ENCODE measurements around the gene TNIK. TPM values are rescaled to one million over a fixed set of nuclear protein-coding genes. Genes with fewer than 3 reads are reported as not detected.

Gene TNIK
- total and polyA plus RNA-seq, 4 donors, result 3.7 to 9.8 (median 5.2) TPM

GRCh38 chr3:171353423-171353822 lies 106.8 kb downstream of the TNIK start:
- no peaks in the 10 kb centered on the region for H3K27me3 ChIP-seq (ENCODE audit: control insufficient read depth in 4 of 4, insufficient read depth in 4 of 4, low read length in 3 of 4)
- TF ChIP-seq ATF3 (IDR thresholded peaks at IDR 0.05) (no peak), CTCF (IDR thresholded peaks at IDR 0.05; ENCODE audit: low read depth, low read length, missing input control) (no peak), RXRA (IDR thresholded peaks at IDR 0.05) (no peak), FOXA1 (IDR thresholded peaks at IDR 0.05) (no peak), SP1 (IDR thresholded peaks at IDR 0.05) (no peak), RAD21 (IDR thresholded peaks at IDR 0.05) (no peak), NR2F2 (IDR thresholded peaks at IDR 0.05) (no peak), HNF4A (conservative IDR thresholded peaks at IDR 0.05) (no peak), GABPA (IDR thresholded peaks at IDR 0.05 in 1 of 2, conservative IDR thresholded peaks at IDR 0.05 in 1 of 2) (no peak), EGR1 (IDR thresholded peaks at IDR 0.05; ENCODE audit: low read depth in 2 of 2) (no peak), REST (IDR thresholded peaks at IDR 0.05) (no peak)
- TF ChIP-seq, protein P1, sequence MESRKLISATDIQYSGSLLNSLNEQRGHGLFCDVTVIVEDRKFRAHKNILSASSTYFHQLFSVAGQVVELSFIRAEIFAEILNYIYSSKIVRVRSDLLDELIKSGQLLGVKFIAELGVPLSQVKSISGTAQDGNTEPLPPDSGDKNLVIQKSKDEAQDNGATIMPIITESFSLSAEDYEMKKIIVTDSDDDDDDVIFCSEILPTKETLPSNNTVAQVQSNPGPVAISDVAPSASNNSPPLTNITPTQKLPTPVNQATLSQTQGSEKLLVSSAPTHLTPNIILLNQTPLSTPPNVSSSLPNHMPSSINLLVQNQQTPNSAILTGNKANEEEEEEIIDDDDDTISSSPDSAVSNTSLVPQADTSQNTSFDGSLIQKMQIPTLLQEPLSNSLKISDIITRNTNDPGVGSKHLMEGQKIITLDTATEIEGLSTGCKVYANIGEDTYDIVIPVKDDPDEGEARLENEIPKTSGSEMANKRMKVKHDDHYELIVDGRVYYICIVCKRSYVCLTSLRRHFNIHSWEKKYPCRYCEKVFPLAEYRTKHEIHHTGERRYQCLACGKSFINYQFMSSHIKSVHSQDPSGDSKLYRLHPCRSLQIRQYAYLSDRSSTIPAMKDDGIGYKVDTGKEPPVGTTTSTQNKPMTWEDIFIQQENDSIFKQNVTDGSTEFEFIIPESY (IDR thresholded peaks at IDR 0.05), result no peak
- TF ChIP-seq, protein P2, sequence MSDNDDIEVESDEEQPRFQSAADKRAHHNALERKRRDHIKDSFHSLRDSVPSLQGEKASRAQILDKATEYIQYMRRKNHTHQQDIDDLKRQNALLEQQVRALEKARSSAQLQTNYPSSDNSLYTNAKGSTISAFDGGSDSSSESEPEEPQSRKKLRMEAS (IDR thresholded peaks at IDR 0.05), result no peak
- no peaks in the 10 kb centered on the region for H3K36me3 ChIP-seq (ENCODE audit: control insufficient read depth in 4 of 4, insufficient read depth in 3 of 4, low read depth in 1 of 4, low read length in 3 of 4)
- H3K4me1 ChIP-seq (ENCODE audit: control insufficient read depth in 4 of 4, insufficient read depth in 4 of 4, low read length in 3 of 4), result peaks cover 11 to 21% (median 16%) of the 10 kb centered on the region in 4 donors
- H3K9me3 ChIP-seq (ENCODE audit: control insufficient read depth in 4 of 4, low read length in 3 of 4), result no peaks in the 10 kb centered on the region
- WGBS, result 96% methylated on average over 4 of the region's 4 CpGs
- H3K27ac ChIP-seq (ENCODE audit: low read depth in 1 of 2, low read length in 2 of 2), result no peak overlapping the region
- no peak overlapping the region for H3K4me3 ChIP-seq (ENCODE audit: low read depth in 1 of 3, low read length in 3 of 3)
- no peak for DNase-seq (ENCODE audit: low spot score)
- H3K9ac ChIP-seq (ENCODE audit: low read depth in 1 of 2, low read length in 2 of 2), result no peak overlapping the region

GRCh38 chr3:171352387-171352935 lies 107.7 kb downstream of the TNIK start:
- Histone ChIP-seq H3K27ac (ENCODE audit: low read depth in 1 of 2, low read length in 2 of 2) (no peak overlapping the region), H3K27me3 (ENCODE audit: control insufficient read depth in 4 of 4, insufficient read depth in 4 of 4, low read length in 3 of 4) (no peaks in the 10 kb centered on the region), H3K4me1 (ENCODE audit: control insufficient read depth in 4 of 4, insufficient read depth in 4 of 4, low read length in 3 of 4) (peaks cover 10 to 16% (median 14%) of the 10 kb centered on the region in 4 donors), H3K9me3 (ENCODE audit: control insufficient read depth in 4 of 4, low read length in 3 of 4) (no peaks in the 10 kb centered on the region), H3K36me3 (ENCODE audit: control insufficient read depth in 4 of 4, insufficient read depth in 3 of 4, low read depth in 1 of 4, low read length in 3 of 4) (no peaks in the 10 kb centered on the region), H3K9ac (ENCODE audit: low read depth in 1 of 2, low read length in 2 of 2) (no peak overlapping the region), H3K4me3 (ENCODE audit: low read depth in 1 of 3, low read length in 3 of 3) (no peak overlapping the region)
- DNase-seq (ENCODE audit: low spot score), result no peak
- WGBS, result 84% methylated on average over 2 of the region's 2 CpGs
- TF ChIP-seq REST (IDR thresholded peaks at IDR 0.05) (no peak), YY1 (IDR thresholded peaks at IDR 0.05) (no peak), CTCF (IDR thresholded peaks at IDR 0.05; ENCODE audit: low read depth, low read length, missing input control) (no peak), RAD21 (IDR thresholded peaks at IDR 0.05) (no peak), EGR1 (IDR thresholded peaks at IDR 0.05; ENCODE audit: low read depth in 2 of 2) (no peak), RXRA (IDR thresholded peaks at IDR 0.05) (no peak)
- TF ChIP-seq, protein P1 (IDR thresholded peaks at IDR 0.05), result no peak
